Gastroesophageal sphincter (tissue), 4 donors: ENCODE results near the gene LYPD3. TPM values are rescaled to one million over a fixed set of nuclear protein-coding genes. Genes with fewer than 3 reads are reported as not detected.
"Not testable (repeated sequence)": the region's sequence is repeated elsewhere in the genome, so short reads cannot be mapped to it uniquely, and the experiment has no call there.

Source experiments
- ATAC-seq: fragments of 150-250 bp; one replicate; pipeline ENCODE4 v1.9.1; 2016; ENCODE audit warnings: mild to moderate bottlenecking, moderate library complexity
- H3K27ac ChIP-seq, 4 donors: fragments of 200-600 bp; sonication (generic) in 3 of 4; 1 replicate in 3 of 4; 2 replicates in 1 of 4; pipeline ENCODE4 v1.5.1; 2016 to 2019
- H3K27me3 ChIP-seq: fragments of 200-600 bp; sonication (generic); one replicate; pipeline ENCODE4 v1.5.1; 2019
- H3K36me3 ChIP-seq, 2 donors: fragments of 200-600 bp; sonication (generic); one replicate each; pipeline ENCODE4 v1.5.1; 2019; ENCODE audit warnings: control low read depth in 1 of 2
- H3K4me1 ChIP-seq, 3 donors: fragments of 200-600 bp; sonication (generic); 1 replicate in 2 of 3; 2 replicates in 1 of 3; pipeline ENCODE4 v1.5.1; 2016 to 2019; ENCODE audit warnings: control low read depth in 2 of 3
- H3K4me3 ChIP-seq, 2 donors: fragments of 200-600 bp; sonication (generic); one replicate each; pipeline ENCODE4 v1.5.1; 2019; ENCODE audit warnings: mild to moderate bottlenecking in 1 of 2, moderate library complexity in 1 of 2
- H3K9me3 ChIP-seq, 3 donors: fragments of 200-600 bp; sonication (generic); one replicate each; pipeline ENCODE4 v1.5.1; 2017 to 2019; ENCODE audit warnings: control low read depth in 2 of 3
- CTCF ChIP-seq, 4 experiments: fragments of 200-600 bp in 2 of 4; fragments of 450-650 bp in 2 of 4; sonication (generic) in 1 of 4; IDR thresholded peaks; one replicate each; pipeline ENCODE4 v1.5.1; 2017 to 2019; ENCODE audit warnings: antibody characterized with exemption in 4 of 4, mild to moderate bottlenecking in 2 of 4, moderate library complexity in 2 of 4
- EP300 ChIP-seq: sonication (generic); formaldehyde crosslinking; IDR thresholded peaks from one replicate; pipeline ENCODE4 v1.6.1; 2017; ENCODE audit warnings: antibody characterized with exemption, mild to moderate bottlenecking
- POLR2A ChIP-seq, 2 donors: fragments of 450-650 bp; IDR thresholded peaks; one replicate each; pipeline ENCODE4 v1.6.1; 2017; ENCODE audit warnings: antibody characterized with exemption in 2 of 2, mild to moderate bottlenecking in 2 of 2, moderate library complexity in 1 of 2
- POLR2AphosphoS5 ChIP-seq: sonication (generic); formaldehyde crosslinking; IDR thresholded peaks from one replicate; pipeline ENCODE4 v1.6.1; 2017; ENCODE audit warnings: antibody characterized with exemption
- WGBS, 2 donors: methylation state at CpG; one replicate each; pipeline ENCODE4 v1.1.5; 2018; ENCODE audit warnings: low coverage in 1 of 2; 5-methylcytosine and 5-hydroxymethylcytosine counted together
- total RNA-seq, 4 donors: library from RNA; depleted of rRNA; stranded (reverse); fragments of >200 nt; gene quantifications; one replicate each; pipeline ENCODE4 v1.1.0, GENCODE V29; 2016

LYPD3 gene
- total RNA-seq, 4 donors from 2014 or later, result 0.39 to 8.4 (median 2.7) TPM

GRCh38 chr19:43444531-43445287 lies 20.7 kb downstream of the LYPD3 start:
- WGBS, 2 donors, result 60 to 80% methylated on average over 1 to 4 of the region's 15 CpGs
- ATAC-seq, result no peak
- Histone ChIP-seq H3K4me3 (no peak overlapping the region), H3K27ac (no peak overlapping the region), H3K4me1 (peaks cover 0 to 3% (median 0%) of the 10 kb centered on the region in 3 donors), H3K27me3 (no peaks in the 10 kb centered on the region), H3K9me3 (no peaks in the 10 kb centered on the region), H3K36me3 (no peaks in the 10 kb centered on the region)
- TF ChIP-seq POLR2A (IDR thresholded peaks at IDR 0.05), result no peak
- TF ChIP-seq POLR2AphosphoS5, result no peak
- no peak for TF ChIP-seq CTCF (IDR thresholded peaks at IDR 0.05)

GRCh38 chr19:43444091-43444490 lies 21.3 kb downstream of the LYPD3 start:
- not testable (repeated sequence) for ATAC-seq, H3K27ac ChIP-seq, H3K36me3 ChIP-seq, H3K4me3 ChIP-seq, H3K27me3 ChIP-seq, H3K4me1 ChIP-seq, H3K9me3 ChIP-seq
- 77 to 90% methylated on average over 6 to 8 of the region's 9 CpGs for WGBS, 2 donors

- H3K36me3 ChIP-seq, result no peaks in the 10 kb centered on the region
- no peak for ATAC-seq
- WGBS, 2 donors, result 45 to 60% methylated on average over 3 of the region's 3 CpGs
These were observed 23.7 kb downstream of the LYPD3 start for GRCh38 chr19:43441716-43442115.

GRCh38 chr19:43439709-43440063 lies 25.7 kb downstream of the LYPD3 start:
- TF ChIP-seq POLR2AphosphoS5, result no peak
- TF ChIP-seq CTCF (IDR thresholded peaks at IDR 0.05), result no peak
- TF ChIP-seq POLR2A (IDR thresholded peaks at IDR 0.05), result no peak
- TF ChIP-seq EP300, result no peak
- peak overlapping the region in 1 of 4 donors; percentile 20 for H3K27ac ChIP-seq
- H3K36me3 ChIP-seq, result no peaks in the 10 kb centered on the region
- H3K4me1 ChIP-seq, result peaks cover 0 to 15% (median 5%) of the 10 kb centered on the region in 3 donors
- H3K4me3 ChIP-seq, result no peak overlapping the region
- ATAC-seq, result no peak
- peaks cover 13% of the 10 kb centered on the region for H3K27me3 ChIP-seq
- H3K9me3 ChIP-seq, result no peaks in the 10 kb centered on the region

More at GRCh38 chr19:43441716-43442115, 23.7 kb downstream of the LYPD3 start:
- Histone ChIP-seq H3K27me3 (peaks cover 13% of the 10 kb centered on the region), H3K4me1 (peaks cover 0 to 15% (median 5%) of the 10 kb centered on the region in 3 donors), H3K9me3 (no peaks in the 10 kb centered on the region), H3K4me3 (no peak overlapping the region), H3K27ac (no peak overlapping the region)
- TF ChIP-seq POLR2A (IDR thresholded peaks at IDR 0.05) (no peak), CTCF (IDR thresholded peaks at IDR 0.05) (no peak), POLR2AphosphoS5 (no peak), EP300 (no peak)

- H3K4me3 ChIP-seq, result no peak overlapping the region
- H3K4me1 ChIP-seq, result peaks cover 0 to 15% (median 5%) of the 10 kb centered on the region in 3 donors
- TF ChIP-seq CTCF (IDR thresholded peaks at IDR 0.05) (no peak), POLR2AphosphoS5 (no peak), EP300 (no peak), POLR2A (IDR thresholded peaks at IDR 0.05) (no peak)
- WGBS, 2 donors, result 6 to 20% methylated on average over 2 of the region's 14 CpGs
- no peaks in the 10 kb centered on the region for H3K36me3 ChIP-seq
- ATAC-seq, result peak; percentile 62
- no peaks in the 10 kb centered on the region for H3K9me3 ChIP-seq
- H3K27me3 ChIP-seq, result peaks cover 13% of the 10 kb centered on the region
- H3K27ac ChIP-seq, result peak overlapping the region in 1 of 4 donors; percentile 59
These were observed 26.2 kb downstream of the LYPD3 start for GRCh38 chr19:43439032-43439708.
